Measurements from ENCODE around the gene BCKDHB. TPM values are rescaled to one million over a fixed set of nuclear protein-coding genes. Genes with fewer than 3 reads are reported as not detected.

Gene BCKDHB
- polyA plus RNA-seq, 1 donor (not counting 4 experiments of a cell fraction or from before 2014, with no cell fraction given): 20.9 TPM

GRCh38 chr6:80339421-80339820 is 232.9 kb downstream of the BCKDHB start:
- Histone ChIP-seq H4K20me1 (ENCODE audit: control insufficient read depth, extremely low read depth, insufficient read depth, low read length) (no peaks in the 10 kb centered on the region), H3K9me1 (ENCODE audit: control insufficient read depth, extremely low read depth, insufficient read depth, low read length) (no peaks in the 10 kb centered on the region), H3K36me3 (ENCODE audit: control insufficient read depth in 2 of 2, extremely low read depth in 1 of 2, insufficient read depth in 2 of 2, low read length in 2 of 2) (no peaks in the 10 kb centered on the region), H3K27me3 (ENCODE audit: control insufficient read depth, extremely low read depth, insufficient read depth, low read length) (no peaks in the 10 kb centered on the region), H3K9me3 (ENCODE audit: control insufficient read depth, low read depth, low read length) (no peaks in the 10 kb centered on the region), H3K4me3 (ENCODE audit: control insufficient read depth in 2 of 3, extremely low read depth in 1 of 3, insufficient read depth in 2 of 3, low read depth in 1 of 3, low read length in 3 of 3) (no peak overlapping the region), H3K9ac (ENCODE audit: control insufficient read depth, extremely low read depth, insufficient read depth, low read length) (no peak overlapping the region), H3K27ac (ENCODE audit: control insufficient read depth, insufficient read depth, low read length) (no peak overlapping the region), H2AFZ (ENCODE audit: control insufficient read depth, low read length) (no peak overlapping the region), H3K4me1 (ENCODE audit: control insufficient read depth, extremely low read depth, insufficient read depth, low read length) (no peaks in the 10 kb centered on the region), H3K4me2 (ENCODE audit: control insufficient read depth, extremely low read depth, insufficient read depth, low read depth, low read length) (no peak overlapping the region), H3K79me2 (ENCODE audit: control insufficient read depth, insufficient read depth, low read length) (no peaks in the 10 kb centered on the region)
- FAIRE-seq (no peak), DNase-seq (ENCODE audit: low read depth, low spot score) (no peak)
- no peak for TF ChIP-seq EZH2 (IDR thresholded peaks at IDR 0.05; ENCODE audit: low read length)
- TF ChIP-seq CTCF (optimal IDR thresholded peaks at IDR 0.05 in 1 of 3, IDR thresholded peaks at IDR 0.05 in 1 of 3, conservative IDR thresholded peaks at IDR 0.05 in 1 of 3; ENCODE audit: extremely low read depth in 1 of 3, insufficient read depth in 2 of 3, low read length in 3 of 3): no peak
- dilution Hi-C loops (cut with MboI; ENCODE audit: extremely low pct_ligation_motif_present, low sequenced_read_pairs): no loop called here

GRCh38 chr6:80340280-80340679 is 233.8 kb downstream of the BCKDHB start:
- no peaks in the 10 kb centered on the region for H3K27me3 ChIP-seq (ENCODE audit: control insufficient read depth, extremely low read depth, insufficient read depth, low read length)
- FAIRE-seq (no peak), DNase-seq (ENCODE audit: low read depth, low spot score) (no peak)
- H3K9me1 ChIP-seq (ENCODE audit: control insufficient read depth, extremely low read depth, insufficient read depth, low read length): no peaks in the 10 kb centered on the region
- no peak overlapping the region for H3K9ac ChIP-seq (ENCODE audit: control insufficient read depth, extremely low read depth, insufficient read depth, low read length)
- H3K36me3 ChIP-seq (ENCODE audit: control insufficient read depth in 2 of 2, extremely low read depth in 1 of 2, insufficient read depth in 2 of 2, low read length in 2 of 2): no peaks in the 10 kb centered on the region
- no peaks in the 10 kb centered on the region for H4K20me1 ChIP-seq (ENCODE audit: control insufficient read depth, extremely low read depth, insufficient read depth, low read length)
- H3K27ac ChIP-seq (ENCODE audit: control insufficient read depth, insufficient read depth, low read length): no peak overlapping the region
- TF ChIP-seq EZH2 (IDR thresholded peaks at IDR 0.05; ENCODE audit: low read length) (no peak), CTCF (optimal IDR thresholded peaks at IDR 0.05 in 1 of 3, IDR thresholded peaks at IDR 0.05 in 1 of 3, conservative IDR thresholded peaks at IDR 0.05 in 1 of 3; ENCODE audit: extremely low read depth in 1 of 3, insufficient read depth in 2 of 3, low read length in 3 of 3) (no peak)
- no peak overlapping the region for H3K4me3 ChIP-seq (ENCODE audit: control insufficient read depth in 2 of 3, extremely low read depth in 1 of 3, insufficient read depth in 2 of 3, low read depth in 1 of 3, low read length in 3 of 3)
- dilution Hi-C loops (cut with MboI; ENCODE audit: extremely low pct_ligation_motif_present, low sequenced_read_pairs): no loop called here
- no peaks in the 10 kb centered on the region for H3K4me1 ChIP-seq (ENCODE audit: control insufficient read depth, extremely low read depth, insufficient read depth, low read length)
- no peaks in the 10 kb centered on the region for H3K9me3 ChIP-seq (ENCODE audit: control insufficient read depth, low read depth, low read length)
- H3K4me2 ChIP-seq (ENCODE audit: control insufficient read depth, extremely low read depth, insufficient read depth, low read depth, low read length): no peak overlapping the region
- H2AFZ ChIP-seq (ENCODE audit: control insufficient read depth, low read length): no peak overlapping the region
- H3K79me2 ChIP-seq (ENCODE audit: control insufficient read depth, insufficient read depth, low read length): no peaks in the 10 kb centered on the region
